Stimulated activated CD4-positive, alpha-beta T cell treated with anti-CD3 and anti-CD28 coated beads, Interleukin-1b, Interleukin-23, amount 100 ng/mL, for 1 hour (primary cell): ENCODE data around the gene CRIP1.

Experiments
- DNase-seq, 2 donors: peaks; one replicate each; pipeline ENCODE4 v3.0.0-alpha.2; 2020; ENCODE audit warnings: low read depth in 2 of 2

CRIP1 gene

GRCh38 chr14:105505101-105505500 lies 18.4 kb downstream of the CRIP1 start:
- no peak for DNase-seq

GRCh38 chr14:105507247-105507646 lies 20.6 kb downstream of the CRIP1 start:
- DNase-seq, result no peak

GRCh38 chr14:105508069-105508468 lies 21.4 kb downstream of the CRIP1 start:
- no peak for DNase-seq

GRCh38 chr14:105508601-105509000 lies 21.9 kb downstream of the CRIP1 start:
- DNase-seq, result no peak

GRCh38 chr14:105517096-105517495 lies 30.4 kb downstream of the CRIP1 start:
- no peak for DNase-seq

- DNase-seq, result no peak
Observed at GRCh38 chr14:105519946-105520698, 33.4 kb downstream of the CRIP1 start.

- DNase-seq, result no peak
Observed at GRCh38 chr14:105525326-105525725, 38.6 kb downstream of the CRIP1 start.

- DNase-seq, result no peak
Observed at GRCh38 chr14:105525861-105526775, 39.4 kb downstream of the CRIP1 start, which contains the start of gene TMEM121. Gene TMEM121, plus strand, starts transcription at chr14:105526583. Its CDS starts 2,252 bp downstream, at chr14:105528835.

GRCh38 chr14:105526776-105527380 lies 40.2 kb downstream of the CRIP1 start:
- no peak for DNase-seq

GRCh38 chr14:105527381-105527825 lies 40.7 kb downstream of the CRIP1 start:
- DNase-seq, result no peak

- DNase-seq, result peak; percentile 50 to 71
Observed at GRCh38 chr14:105527826-105528585, 41.3 kb downstream of the CRIP1 start.

GRCh38 chr14:105528586-105529318 lies 42.1 kb downstream of the CRIP1 start:
- no peak for DNase-seq

GRCh38 chr14:105529319-105529568 lies 42.6 kb downstream of the CRIP1 start:
- no peak for DNase-seq

- DNase-seq, result no peak
Observed at GRCh38 chr14:105529569-105530284, 43.0 kb downstream of the CRIP1 start.

GRCh38 chr14:105530285-105531087 lies 43.8 kb downstream of the CRIP1 start:
- DNase-seq, result no peak

- no peak for DNase-seq
Observed at GRCh38 chr14:105531088-105531893, 44.6 kb downstream of the CRIP1 start.

GRCh38 chr14:105531894-105532623 lies 45.4 kb downstream of the CRIP1 start:
- no peak for DNase-seq

GRCh38 chr14:105532735-105533141 lies 46.1 kb downstream of the CRIP1 start:
- DNase-seq, result no peak
